ENCODE measurements around the gene IL15RA. TPM values are rescaled to one million over a fixed set of nuclear protein-coding genes. Genes with fewer than 3 reads are reported as not detected.

Gene IL15RA
- total RNA-seq, 1 donor from 2014 or later: 24.8 TPM

DNA sequence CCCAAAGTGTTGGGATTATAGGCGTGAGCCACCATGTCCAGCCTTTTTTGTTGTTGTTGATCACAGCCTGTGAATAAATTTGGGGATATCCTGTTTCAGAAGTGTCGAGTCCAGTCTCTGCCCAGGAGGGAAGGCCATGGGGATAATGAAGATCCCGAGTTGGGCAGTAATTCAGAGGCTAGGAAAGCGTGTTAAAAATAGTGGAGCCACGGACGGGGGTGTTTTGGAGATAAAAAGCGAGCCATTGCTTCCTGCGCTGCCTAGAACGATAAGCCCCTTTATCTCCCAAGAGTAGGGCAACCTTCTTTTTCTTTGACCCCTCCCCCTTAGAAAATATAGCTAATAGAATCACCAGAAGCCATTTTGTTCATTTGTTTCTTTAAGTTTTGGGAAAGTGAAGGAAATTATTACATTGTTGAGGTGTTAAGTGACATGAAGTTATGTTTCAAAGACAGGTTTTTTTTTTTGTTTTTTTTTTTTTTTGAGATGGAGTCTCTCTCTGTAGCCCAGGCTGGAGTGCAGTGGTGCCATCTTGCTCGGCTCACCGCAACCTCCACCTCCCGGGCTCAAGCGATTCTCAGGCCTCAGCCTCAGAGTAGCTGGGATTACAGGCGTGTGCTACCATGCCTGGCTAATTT lies 43.3 kb downstream of the IL15RA start:
- H3K4me1 ChIP-seq: no peaks in the 10 kb centered on the region
- intact Hi-C loops (cut with DNase I): no loop called here
- no peaks in the 10 kb centered on the region for H3K9me3 ChIP-seq
- peaks cover 64 to 84% of the 10 kb centered on the region in 2 donors for H3K36me3 ChIP-seq
- no peak for DNase-seq (ENCODE audit: low spot score in 2 of 2)
- no peak overlapping the region for H3K4me3 ChIP-seq
- no peak for TF ChIP-seq CTCF (IDR thresholded peaks at IDR 0.05)
- no peaks in the 10 kb centered on the region for H3K27me3 ChIP-seq
- H3K27ac ChIP-seq: no peak overlapping the region

DNA sequence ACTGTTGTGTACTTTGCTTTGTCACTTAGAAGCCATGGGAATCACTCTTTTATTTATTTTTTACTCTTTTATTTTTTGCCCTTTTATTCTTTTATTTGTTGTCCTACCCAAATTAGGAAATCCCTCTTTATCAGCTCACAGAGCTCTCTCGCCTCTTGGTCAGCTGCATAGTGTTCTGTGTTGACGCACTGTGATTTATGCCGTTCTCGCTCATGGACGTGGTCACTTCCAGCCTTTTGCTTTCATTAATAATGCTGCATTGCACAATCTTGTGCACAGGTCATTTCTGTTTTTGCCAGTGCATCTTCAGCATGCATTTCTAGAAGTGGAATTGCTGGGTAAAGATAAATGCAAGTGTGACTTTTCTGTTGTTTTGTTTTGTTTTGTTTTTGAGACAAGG lies 45.0 kb downstream of the IL15RA start:
- Histone ChIP-seq H3K4me1 (peaks cover 0 to 4% of the 10 kb centered on the region in 2 donors), H3K36me3 (peaks cover 63 to 85% of the 10 kb centered on the region in 2 donors), H3K27ac (no peak overlapping the region), H3K27me3 (no peaks in the 10 kb centered on the region), H3K4me3 (no peak overlapping the region), H3K9me3 (no peaks in the 10 kb centered on the region)
- no peak for TF ChIP-seq CTCF (IDR thresholded peaks at IDR 0.05)
- intact Hi-C loops (cut with DNase I): no loop called here
- no peak for DNase-seq (ENCODE audit: low spot score in 2 of 2)

- no peaks in the 10 kb centered on the region for H3K27me3 ChIP-seq
- no peak for DNase-seq (ENCODE audit: low spot score in 2 of 2)
- no peaks in the 10 kb centered on the region for H3K9me3 ChIP-seq
- no peak overlapping the region for H3K27ac ChIP-seq
- no peak for TF ChIP-seq CTCF (IDR thresholded peaks at IDR 0.05)
- H3K36me3 ChIP-seq: peaks cover 51 to 77% of the 10 kb centered on the region in 2 donors
- H3K4me3 ChIP-seq: no peak overlapping the region
- H3K4me1 ChIP-seq: peaks cover 0 to 10% of the 10 kb centered on the region in 2 donors
- intact Hi-C loops (cut with DNase I): no loop called here
These were observed 47.1 kb downstream of the IL15RA start for GRCh38 chr10:5930272-5930671.

- H3K36me3 ChIP-seq: peaks cover 54 to 77% of the 10 kb centered on the region in 2 donors
- intact Hi-C loops (cut with DNase I): no loop called here
- H3K27me3 ChIP-seq: no peaks in the 10 kb centered on the region
- no peak overlapping the region for H3K4me3 ChIP-seq
- no peak overlapping the region for H3K27ac ChIP-seq
- no peaks in the 10 kb centered on the region for H3K9me3 ChIP-seq
- no peak for TF ChIP-seq CTCF (IDR thresholded peaks at IDR 0.05)
- H3K4me1 ChIP-seq: peaks cover 0 to 10% of the 10 kb centered on the region in 2 donors
- DNase-seq (ENCODE audit: low spot score in 2 of 2): no peak
These were observed 47.9 kb downstream of the IL15RA start for GRCh38 chr10:5929442-5929841.

GRCh38 chr10:5927306-5927705 lies 50.0 kb downstream of the IL15RA start:
- peak overlapping the region; percentile 70 to 85 for H3K27ac ChIP-seq
- TF ChIP-seq CTCF (IDR thresholded peaks at IDR 0.05): no peak
- H3K9me3 ChIP-seq: no peaks in the 10 kb centered on the region
- DNase-seq (ENCODE audit: low spot score in 2 of 2): no peak
- intact Hi-C loops (cut with DNase I): loop anchor here (2.0 kb wide), 2 partner anchors 39 to 51 kb away; partner anchors contain the start of gene ANKRD16
- peaks cover 0 to 10% of the 10 kb centered on the region in 2 donors for H3K4me1 ChIP-seq
- H3K27me3 ChIP-seq: no peaks in the 10 kb centered on the region
- no peak overlapping the region for H3K4me3 ChIP-seq
- peaks cover 64 to 87% of the 10 kb centered on the region in 2 donors for H3K36me3 ChIP-seq
